Ramos (cell line): Measurements from ENCODE around the gene KLHL22.

Experiments used
- in situ Hi-C: fragments of 300-500 bp; cut with MboI; formaldehyde crosslinking; loops from one replicate; pipeline ENCODE4 v1.14.3; 2022; ENCODE audit warnings: low sequenced_read_pairs; ENCODE audit not compliant: unreplicated experiment

The KLHL22 gene

GRCh38 chr22:20453222-20453621 is 42.4 kb downstream of the KLHL22 start:
- in situ Hi-C loops: loop anchor here (10.0 kb wide), 1 partner anchor 308 kb away; no protein-coding TSS in a partner anchor

- in situ Hi-C loops: loop anchor here (10.0 kb wide), 1 partner anchor 307 kb away; no protein-coding TSS in a partner anchor
These were observed 43.7 kb downstream of the KLHL22 start for GRCh38 chr22:20451920-20452319.

GRCh38 chr22:20451129-20451778 is 44.3 kb downstream of the KLHL22 start:
- in situ Hi-C loops: loop anchor here (10.0 kb wide), 1 partner anchor 306 kb away; no protein-coding TSS in a partner anchor

- in situ Hi-C loops: loop anchor here (10.0 kb wide), 1 partner anchor 306 kb away; no protein-coding TSS in a partner anchor
These were observed 45.1 kb downstream of the KLHL22 start for GRCh38 chr22:20450551-20450906.

- in situ Hi-C loops: loop anchor here (10.0 kb wide), 1 partner anchor 305 kb away; no protein-coding TSS in a partner anchor
These were observed 45.6 kb downstream of the KLHL22 start for GRCh38 chr22:20449819-20450550.

- in situ Hi-C loops: no loop called here
These were observed 47.0 kb downstream of the KLHL22 start for GRCh38 chr22:20448630-20449029.

DNA sequence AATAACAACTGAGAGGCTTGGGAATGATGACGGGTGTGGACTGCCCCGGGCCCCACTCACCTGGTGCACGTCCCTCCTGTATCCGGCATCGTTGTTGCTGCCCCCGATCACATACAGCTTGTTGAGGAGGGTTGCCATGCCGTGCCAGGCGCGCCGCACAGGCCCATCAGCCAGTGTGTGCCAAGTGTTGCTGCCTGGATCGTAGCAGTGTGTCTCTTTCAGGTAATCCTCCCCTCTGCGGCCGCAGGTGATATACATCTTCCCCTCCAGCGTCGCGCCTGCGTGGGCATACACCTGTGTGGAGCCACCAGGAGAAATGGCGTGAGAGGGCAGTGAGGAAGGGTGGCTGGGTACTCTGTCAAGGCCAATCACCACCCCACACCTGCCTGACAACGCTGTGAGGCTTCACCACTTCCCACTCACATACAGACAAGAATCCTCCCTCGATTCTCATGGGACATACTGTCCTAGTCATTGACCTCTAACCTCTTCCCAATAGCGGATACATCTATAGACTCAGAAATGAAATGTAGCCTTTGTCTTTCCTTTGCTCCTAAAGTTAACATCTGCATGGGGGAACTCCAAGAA is 49.1 kb downstream of the KLHL22 start:
- in situ Hi-C loops: no loop called here

DNA sequence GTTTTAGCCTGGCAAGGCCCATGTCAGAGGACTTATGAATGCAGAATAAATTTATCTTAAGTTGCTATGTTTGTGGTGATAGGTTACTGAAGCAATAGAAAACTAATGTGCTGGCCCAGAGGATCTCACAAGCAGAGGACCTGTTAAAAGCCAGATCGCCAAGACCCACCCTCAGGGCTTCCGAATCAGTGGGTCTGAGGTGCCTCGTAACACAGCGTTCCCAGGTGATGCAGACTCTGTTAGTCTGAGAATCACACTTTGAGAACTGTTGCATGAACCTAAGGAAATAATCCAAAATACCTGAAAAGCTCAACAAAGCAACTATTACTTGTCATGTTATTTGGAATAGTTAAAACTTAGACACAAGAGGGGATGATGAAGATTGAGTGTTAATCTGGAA is 51.3 kb downstream of the KLHL22 start:
- in situ Hi-C loops: no loop called here

DNA sequence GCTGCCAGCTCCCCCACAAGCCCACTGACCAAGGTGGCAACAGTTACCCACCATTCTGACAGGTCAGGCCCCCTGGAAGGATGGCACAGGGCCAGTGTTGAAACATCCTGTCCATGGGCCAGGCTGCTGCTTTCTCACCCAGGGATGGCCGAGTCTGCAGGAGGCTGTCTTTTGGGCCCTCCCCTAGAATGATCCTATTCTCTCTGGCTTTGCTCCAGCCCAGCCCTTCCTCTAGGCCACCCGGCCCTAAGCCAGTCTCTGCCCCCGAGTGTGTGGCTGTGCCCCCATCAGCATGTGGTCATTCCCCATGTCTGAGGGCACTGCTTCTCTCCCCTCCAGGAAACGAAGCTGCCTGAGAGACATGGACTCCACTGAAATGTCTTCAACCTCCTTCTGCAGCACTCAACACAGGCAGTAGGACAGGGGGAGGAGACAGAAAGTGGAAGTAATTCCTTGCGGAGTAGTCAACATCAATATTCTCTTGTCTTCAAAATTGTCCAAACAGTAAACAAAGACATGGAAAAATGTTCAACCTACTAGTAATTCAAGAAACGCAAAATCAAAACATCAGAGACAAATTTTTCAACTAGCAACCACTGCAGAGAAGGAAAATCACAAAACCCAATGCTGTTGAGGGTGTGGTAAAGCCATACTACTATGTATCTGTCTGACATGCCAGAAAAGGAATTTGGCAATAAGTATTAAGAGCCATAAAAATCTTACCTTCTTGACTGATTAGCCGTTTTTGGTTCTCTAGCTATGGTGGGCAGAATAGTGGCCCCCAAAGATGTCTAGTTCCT is 52.9 kb downstream of the KLHL22 start:
- in situ Hi-C loops: no loop called here

- in situ Hi-C loops: no loop called here
These were observed 53.7 kb downstream of the KLHL22 start for GRCh38 chr22:20441631-20442484.

GRCh38 chr22:20440637-20441591 is 54.7 kb downstream of the KLHL22 start:
- in situ Hi-C loops: no loop called here

DNA sequence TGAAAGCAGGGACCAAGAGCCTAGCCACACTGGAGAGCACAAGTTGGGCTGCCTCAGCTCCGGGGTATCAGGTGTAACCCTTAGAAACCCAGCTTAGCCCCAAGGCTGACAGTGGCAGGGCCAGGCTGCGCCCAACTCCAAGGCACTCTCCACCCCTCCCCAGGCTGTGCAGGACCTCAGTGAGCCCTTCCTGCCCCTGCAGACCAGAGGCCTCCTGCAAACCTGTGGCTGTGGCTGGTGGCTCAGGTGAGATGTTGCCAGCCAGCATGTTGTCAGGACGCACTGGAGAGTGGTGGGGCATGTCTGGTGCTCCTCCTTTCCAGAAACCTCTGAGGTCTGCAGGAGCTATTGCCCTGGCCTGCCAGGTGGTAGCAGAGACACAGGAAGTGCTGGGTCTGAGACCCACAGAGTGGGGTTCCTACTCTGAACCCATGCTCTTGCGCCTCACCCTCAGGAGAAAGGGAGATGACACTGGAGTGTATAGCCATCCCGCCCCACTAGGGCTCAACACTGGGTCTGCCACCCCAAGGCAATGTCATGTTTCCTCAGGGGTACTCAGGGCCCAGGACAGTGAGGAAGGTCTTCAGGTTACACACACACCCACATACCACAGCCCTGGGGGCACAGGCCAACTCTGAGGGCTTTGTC is 55.5 kb downstream of the KLHL22 start:
- in situ Hi-C loops: no loop called here

DNA sequence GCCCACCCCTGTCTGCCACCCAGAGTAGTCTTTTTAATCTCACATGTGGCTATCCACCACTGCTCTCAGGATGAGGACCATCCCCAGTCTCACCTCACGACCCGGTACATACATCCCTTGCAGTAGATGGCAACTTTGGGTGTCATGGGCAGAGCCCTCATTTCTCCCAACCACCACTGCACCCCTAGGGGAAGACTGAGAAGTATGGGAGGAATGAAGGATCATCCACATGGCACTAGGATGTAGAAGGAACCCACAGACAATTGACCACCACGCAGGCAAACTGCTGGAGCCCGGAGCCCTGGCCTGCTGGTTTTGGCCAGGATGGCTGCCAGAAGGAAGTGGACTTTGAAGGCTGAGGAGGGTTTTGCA is 56.1 kb downstream of the KLHL22 start:
- in situ Hi-C loops: no loop called here

- in situ Hi-C loops: no loop called here
These were observed 56.7 kb downstream of the KLHL22 start for GRCh38 chr22:20438678-20439492.

- in situ Hi-C loops: no loop called here
These were observed 57.2 kb downstream of the KLHL22 start for GRCh38 chr22:20438427-20438677.

DNA sequence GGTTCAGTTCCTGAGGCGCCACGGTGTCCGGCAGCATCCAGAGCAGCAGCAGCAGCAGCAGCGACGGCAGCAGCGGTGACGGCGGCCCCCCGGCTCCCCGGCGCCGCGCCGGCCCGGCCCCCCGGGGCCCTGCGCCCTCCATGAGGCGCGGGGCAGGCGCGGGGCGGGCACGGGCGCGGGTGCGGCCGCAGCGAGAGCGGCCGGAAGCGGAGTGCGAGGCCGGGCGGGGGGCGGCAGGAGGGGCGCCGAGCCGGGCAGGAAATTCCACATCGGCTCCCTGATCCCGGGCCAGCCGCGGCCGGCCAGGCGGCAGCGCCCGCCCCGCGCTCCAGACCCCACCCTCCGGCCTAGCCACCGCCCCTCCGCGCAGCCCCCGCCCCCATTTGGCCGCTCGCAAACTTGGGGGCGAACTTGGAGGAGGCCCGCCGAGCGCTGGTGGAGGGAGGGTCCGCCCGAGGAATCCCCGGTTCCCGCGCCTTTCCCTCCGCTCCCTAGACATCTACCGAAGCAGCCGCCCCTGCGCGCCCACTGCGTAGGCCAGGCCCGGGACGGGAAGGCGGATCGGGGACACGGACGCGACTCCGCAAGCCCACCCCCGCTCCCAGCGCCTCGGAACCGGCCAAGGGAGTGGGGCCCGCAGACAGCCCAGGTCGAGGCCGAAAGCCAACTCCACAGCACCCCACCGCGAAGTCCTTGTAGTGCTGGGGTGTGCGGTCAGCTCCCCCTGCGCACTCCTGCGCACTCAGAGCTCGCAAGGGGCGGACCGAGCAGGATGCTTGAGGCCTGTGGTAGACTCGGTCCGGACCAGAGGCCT is 57.8 kb downstream of the KLHL22 start, which contains the start of gene SCARF2:
Gene SCARF2, minus strand, starts transcription at position 213 of the 814 bp plus-strand sequence. Its CDS starts 71 bp downstream, at position 142.
- in situ Hi-C loops: no loop called here
